ENCODE data around the gene NPY5R. TPM values are rescaled to one million over a fixed set of nuclear protein-coding genes. Genes with fewer than 3 reads are reported as not detected.

The NPY5R gene
- total and polyA plus RNA-seq, 4 donors, result 5.1 to 11.8 (median 8.7) TPM

DNA sequence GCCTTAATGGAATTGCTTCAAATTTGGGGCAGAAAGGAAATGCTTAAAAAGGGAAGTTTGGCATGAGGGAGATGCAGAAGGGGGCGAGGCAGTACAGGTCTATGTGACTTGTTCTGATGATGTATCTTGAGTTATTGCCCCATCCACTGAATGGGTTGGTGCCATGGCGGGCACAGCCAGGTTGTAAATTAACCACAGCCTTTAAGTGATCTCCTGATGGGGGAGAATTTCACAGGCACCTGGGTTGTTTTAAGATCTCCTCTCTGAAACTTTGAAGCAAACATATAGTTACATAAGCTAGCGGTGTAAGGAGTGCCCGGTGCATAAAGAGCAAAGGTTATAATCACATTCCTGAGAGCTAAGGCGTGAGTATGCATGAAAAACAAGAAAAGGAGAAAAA lies 37.0 kb downstream of the NPY5R start:
- H3K36me3 ChIP-seq (ENCODE audit: control insufficient read depth, insufficient read depth, low read length), result no peaks in the 10 kb centered on the region
- no peaks in the 10 kb centered on the region for H3K9me3 ChIP-seq (ENCODE audit: control insufficient read depth, insufficient read depth, low read length)
- H3K27ac ChIP-seq (ENCODE audit: low read depth, low read length), result no peak overlapping the region
- DNase-seq (ENCODE audit: low read depth in 4 of 6, low spot score in 6 of 6), result no peak
- 100% methylated on average over 2 of the region's 5 CpGs for WGBS (ENCODE audit: insufficient coverage)
- no peaks in the 10 kb centered on the region for H3K27me3 ChIP-seq (ENCODE audit: control insufficient read depth, insufficient read depth, low read length)
- H3K4me3 ChIP-seq (ENCODE audit: low read depth, low read length), result no peak overlapping the region
- H3K4me1 ChIP-seq (ENCODE audit: control insufficient read depth, insufficient read depth, low read length), result no peaks in the 10 kb centered on the region

DNA sequence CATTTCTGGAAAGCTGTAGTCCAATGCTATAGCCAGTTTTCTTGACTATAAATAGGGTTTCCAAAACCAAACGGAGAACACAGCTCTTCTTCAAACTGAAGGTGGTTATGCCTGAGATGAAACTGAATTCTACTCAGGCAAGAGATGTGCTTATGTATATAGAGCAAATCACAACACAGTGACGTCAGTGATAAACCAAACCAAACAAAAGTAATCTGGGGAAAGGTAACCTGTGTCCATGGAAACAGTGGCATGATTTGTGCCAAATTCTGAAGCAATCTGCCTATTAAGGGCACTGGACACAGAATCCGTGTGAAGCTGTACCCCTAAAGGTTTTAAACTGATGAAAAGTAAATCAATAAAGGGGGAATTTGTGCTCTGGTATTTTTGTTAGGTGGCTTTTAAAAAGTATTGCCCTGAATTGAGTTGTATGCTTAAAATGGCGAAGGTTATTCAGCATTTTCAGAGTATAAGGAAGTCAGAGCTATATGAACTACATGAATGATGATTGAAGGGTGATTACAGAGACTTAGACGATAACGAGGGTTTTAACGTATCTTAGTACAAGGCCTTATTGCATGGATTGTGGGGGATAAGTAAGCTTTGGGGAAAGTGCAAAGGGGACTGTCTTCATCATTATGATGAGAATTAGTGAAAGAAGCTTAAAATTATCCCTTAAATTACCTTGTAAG lies 38.6 kb downstream of the NPY5R start:
- Histone ChIP-seq H3K27me3 (ENCODE audit: control insufficient read depth, insufficient read depth, low read length) (no peaks in the 10 kb centered on the region), H3K9me3 (ENCODE audit: control insufficient read depth, insufficient read depth, low read length) (no peaks in the 10 kb centered on the region), H3K4me3 (ENCODE audit: low read depth, low read length) (no peak overlapping the region), H3K4me1 (ENCODE audit: control insufficient read depth, insufficient read depth, low read length) (no peaks in the 10 kb centered on the region), H3K27ac (ENCODE audit: low read depth, low read length) (no peak overlapping the region), H3K36me3 (ENCODE audit: control insufficient read depth, insufficient read depth, low read length) (no peaks in the 10 kb centered on the region)
- DNase-seq (ENCODE audit: low read depth in 4 of 6, low spot score in 6 of 6), result no peak
- 89% methylated on average over 5 of the region's 7 CpGs for WGBS (ENCODE audit: insufficient coverage)

GRCh38 chr4:163384434-163384833 lies 40.7 kb downstream of the NPY5R start:
- no CpG with 5 or more reads among the region's 5 CpGs for WGBS (ENCODE audit: insufficient coverage)
- H3K36me3 ChIP-seq (ENCODE audit: control insufficient read depth, insufficient read depth, low read length), result no peaks in the 10 kb centered on the region
- H3K27ac ChIP-seq (ENCODE audit: low read depth, low read length), result no peak overlapping the region
- no peaks in the 10 kb centered on the region for H3K27me3 ChIP-seq (ENCODE audit: control insufficient read depth, insufficient read depth, low read length)
- H3K4me1 ChIP-seq (ENCODE audit: control insufficient read depth, insufficient read depth, low read length), result no peaks in the 10 kb centered on the region
- H3K9me3 ChIP-seq (ENCODE audit: control insufficient read depth, insufficient read depth, low read length), result no peaks in the 10 kb centered on the region
- H3K4me3 ChIP-seq (ENCODE audit: low read depth, low read length), result no peak overlapping the region
- DNase-seq (ENCODE audit: low read depth in 4 of 6, low spot score in 6 of 6), result no peak

DNA sequence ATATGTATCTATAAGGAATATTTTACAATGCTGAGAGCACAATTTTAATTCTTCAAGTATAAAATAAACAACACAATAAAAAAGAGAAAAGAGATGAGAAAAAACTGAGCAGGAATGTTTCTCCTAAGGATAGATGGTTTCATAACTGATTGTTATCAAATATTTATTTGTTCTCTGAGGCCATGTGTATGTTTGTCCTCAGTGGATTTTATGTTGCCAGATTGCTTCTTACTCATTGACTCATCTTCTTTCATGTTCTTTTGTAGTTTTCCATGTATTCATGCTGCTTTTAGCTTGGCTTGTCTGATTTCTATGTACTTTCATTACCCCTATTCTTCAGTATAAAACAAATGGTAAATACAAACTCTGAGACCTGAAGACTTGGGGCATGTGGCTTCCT lies 41.2 kb downstream of the NPY5R start:
- Histone ChIP-seq H3K36me3 (ENCODE audit: control insufficient read depth, insufficient read depth, low read length) (no peaks in the 10 kb centered on the region), H3K9me3 (ENCODE audit: control insufficient read depth, insufficient read depth, low read length) (no peaks in the 10 kb centered on the region), H3K27ac (ENCODE audit: low read depth, low read length) (no peak overlapping the region), H3K27me3 (ENCODE audit: control insufficient read depth, insufficient read depth, low read length) (no peaks in the 10 kb centered on the region), H3K4me3 (ENCODE audit: low read depth, low read length) (no peak overlapping the region), H3K4me1 (ENCODE audit: control insufficient read depth, insufficient read depth, low read length) (no peaks in the 10 kb centered on the region)
- no peak for DNase-seq (ENCODE audit: low read depth in 4 of 6, low spot score in 6 of 6)

GRCh38 chr4:163385466-163385865 lies 41.8 kb downstream of the NPY5R start:
- no peaks in the 10 kb centered on the region for H3K4me1 ChIP-seq (ENCODE audit: control insufficient read depth, insufficient read depth, low read length)
- no peaks in the 10 kb centered on the region for H3K9me3 ChIP-seq (ENCODE audit: control insufficient read depth, insufficient read depth, low read length)
- H3K36me3 ChIP-seq (ENCODE audit: control insufficient read depth, insufficient read depth, low read length), result no peaks in the 10 kb centered on the region
- no peaks in the 10 kb centered on the region for H3K27me3 ChIP-seq (ENCODE audit: control insufficient read depth, insufficient read depth, low read length)
- 100% methylated on average over 1 of the region's 4 CpGs for WGBS (ENCODE audit: insufficient coverage)
- no peak overlapping the region for H3K27ac ChIP-seq (ENCODE audit: low read depth, low read length)
- no peak for DNase-seq (ENCODE audit: low read depth in 4 of 6, low spot score in 6 of 6)
- H3K4me3 ChIP-seq (ENCODE audit: low read depth, low read length), result no peak overlapping the region

GRCh38 chr4:163391756-163392155 lies 48.1 kb downstream of the NPY5R start:
- WGBS (ENCODE audit: insufficient coverage), result 63% methylated on average over 1 of the region's 2 CpGs

GRCh38 chr4:163392328-163392727 lies 48.6 kb downstream of the NPY5R start:
- Histone ChIP-seq H3K36me3 (ENCODE audit: control insufficient read depth, insufficient read depth, low read length) (no peaks in the 10 kb centered on the region), H3K4me3 (ENCODE audit: low read depth, low read length) (no peak overlapping the region), H3K9me3 (ENCODE audit: control insufficient read depth, insufficient read depth, low read length) (no peaks in the 10 kb centered on the region), H3K27ac (ENCODE audit: low read depth, low read length) (no peak overlapping the region), H3K27me3 (ENCODE audit: control insufficient read depth, insufficient read depth, low read length) (no peaks in the 10 kb centered on the region), H3K4me1 (ENCODE audit: control insufficient read depth, insufficient read depth, low read length) (no peaks in the 10 kb centered on the region)
- DNase-seq (ENCODE audit: low read depth in 4 of 6, low spot score in 6 of 6), result no peak
- 94% methylated on average over 3 of the region's 4 CpGs for WGBS (ENCODE audit: insufficient coverage)

More at GRCh38 chr4:163391756-163392155, 48.1 kb downstream of the NPY5R start:
- no peaks in the 10 kb centered on the region for H3K36me3 ChIP-seq (ENCODE audit: control insufficient read depth, insufficient read depth, low read length)
- H3K9me3 ChIP-seq (ENCODE audit: control insufficient read depth, insufficient read depth, low read length), result no peaks in the 10 kb centered on the region
- no peaks in the 10 kb centered on the region for H3K4me1 ChIP-seq (ENCODE audit: control insufficient read depth, insufficient read depth, low read length)
- H3K4me3 ChIP-seq (ENCODE audit: low read depth, low read length), result no peak overlapping the region
- no peak for DNase-seq (ENCODE audit: low read depth in 4 of 6, low spot score in 6 of 6)
- no peak overlapping the region for H3K27ac ChIP-seq (ENCODE audit: low read depth, low read length)
- H3K27me3 ChIP-seq (ENCODE audit: control insufficient read depth, insufficient read depth, low read length), result no peaks in the 10 kb centered on the region

- Histone ChIP-seq H3K36me3 (ENCODE audit: control insufficient read depth, insufficient read depth, low read length) (no peaks in the 10 kb centered on the region), H3K9me3 (ENCODE audit: control insufficient read depth, insufficient read depth, low read length) (no peaks in the 10 kb centered on the region), H3K4me3 (ENCODE audit: low read depth, low read length) (no peak overlapping the region), H3K27ac (ENCODE audit: low read depth, low read length) (no peak overlapping the region), H3K4me1 (ENCODE audit: control insufficient read depth, insufficient read depth, low read length) (no peaks in the 10 kb centered on the region), H3K27me3 (ENCODE audit: control insufficient read depth, insufficient read depth, low read length) (no peaks in the 10 kb centered on the region)
- 83% methylated on average over 5 of the region's 6 CpGs for WGBS (ENCODE audit: insufficient coverage)
- peak in 1 of 6 donors; percentile 48 for DNase-seq (ENCODE audit: low read depth in 4 of 6, low spot score in 6 of 6)
Measured at GRCh38 chr4:163393471-163393870, 49.8 kb downstream of the NPY5R start.

GRCh38 chr4:163395055-163395454 lies 51.4 kb downstream of the NPY5R start:
- Histone ChIP-seq H3K4me1 (ENCODE audit: control insufficient read depth, insufficient read depth, low read length) (no peaks in the 10 kb centered on the region), H3K9me3 (ENCODE audit: control insufficient read depth, insufficient read depth, low read length) (no peaks in the 10 kb centered on the region), H3K27ac (ENCODE audit: low read depth, low read length) (no peak overlapping the region), H3K27me3 (ENCODE audit: control insufficient read depth, insufficient read depth, low read length) (no peaks in the 10 kb centered on the region), H3K4me3 (ENCODE audit: low read depth, low read length) (no peak overlapping the region), H3K36me3 (ENCODE audit: control insufficient read depth, insufficient read depth, low read length) (no peaks in the 10 kb centered on the region)
- no peak for DNase-seq (ENCODE audit: low read depth in 4 of 6, low spot score in 6 of 6)

DNA sequence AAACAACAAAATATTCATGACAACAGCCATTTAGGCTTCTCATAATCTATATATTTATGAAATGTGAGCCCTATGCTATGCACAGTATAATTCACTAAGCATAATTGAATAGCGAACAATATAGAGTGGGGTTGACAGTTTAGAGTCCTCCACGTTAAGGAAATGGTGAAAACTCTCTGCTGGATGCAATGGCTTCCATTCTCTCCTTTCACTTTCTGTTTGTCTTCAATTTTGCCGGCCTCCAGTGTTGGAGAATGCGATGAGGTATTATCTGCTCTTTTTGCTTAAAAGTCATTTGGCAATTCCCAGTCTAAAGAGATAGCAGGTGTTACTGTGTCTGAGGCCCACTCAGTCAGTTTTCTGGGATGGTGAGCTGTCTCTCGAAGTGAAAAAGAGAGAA lies 52.1 kb downstream of the NPY5R start:
- Histone ChIP-seq H3K4me3 (ENCODE audit: low read depth, low read length) (no peak overlapping the region), H3K36me3 (ENCODE audit: control insufficient read depth, insufficient read depth, low read length) (no peaks in the 10 kb centered on the region), H3K27ac (ENCODE audit: low read depth, low read length) (no peak overlapping the region), H3K4me1 (ENCODE audit: control insufficient read depth, insufficient read depth, low read length) (no peaks in the 10 kb centered on the region), H3K27me3 (ENCODE audit: control insufficient read depth, insufficient read depth, low read length) (no peaks in the 10 kb centered on the region), H3K9me3 (ENCODE audit: control insufficient read depth, insufficient read depth, low read length) (no peaks in the 10 kb centered on the region)
- DNase-seq (ENCODE audit: low read depth in 4 of 6, low spot score in 6 of 6), result no peak
- WGBS (ENCODE audit: insufficient coverage), result 93% methylated on average over 3 of the region's 5 CpGs

All from spinal cord (tissue), 10 donors.